Measurements from ENCODE around the gene TADA2B. TPM values are rescaled to one million over a fixed set of nuclear protein-coding genes. Genes with fewer than 3 reads are reported as not detected.

TADA2B gene
- total and polyA plus RNA-seq, 2 experiments from 2014 or later = 21.5 to 29.0 TPM

GRCh38 chr4:7050481-7051143 lies 7.4 kb downstream of the TADA2B start:
- no peaks in the 10 kb centered on the region for H3K9me3 ChIP-seq (ENCODE audit: low read depth)
- TF ChIP-seq CTCF (IDR thresholded peaks at IDR 0.05; ENCODE audit: low read depth, low read length) = no peak
- H3K27ac ChIP-seq = no peak overlapping the region
- no peak overlapping the region for H3K4me3 ChIP-seq
- H3K36me3 ChIP-seq = peaks cover 6% of the 10 kb centered on the region
- peaks cover 8% of the 10 kb centered on the region for H3K4me1 ChIP-seq (ENCODE audit: low read depth)
- no peak for DNase-seq (ENCODE audit: low read depth in 1 of 2, low spot score in 1 of 2)
- H3K27me3 ChIP-seq = no peaks in the 10 kb centered on the region

- Histone ChIP-seq H3K4me3 (no peak overlapping the region), H3K4me1 (ENCODE audit: low read depth) (peaks cover 8% of the 10 kb centered on the region), H3K9me3 (ENCODE audit: low read depth) (no peaks in the 10 kb centered on the region), H3K27me3 (no peaks in the 10 kb centered on the region), H3K27ac (no peak overlapping the region), H3K36me3 (peaks cover 10% of the 10 kb centered on the region)
- no peak for DNase-seq (ENCODE audit: low read depth in 1 of 2, low spot score in 1 of 2)
- TF ChIP-seq CTCF (IDR thresholded peaks at IDR 0.05; ENCODE audit: low read depth, low read length) = no peak
Measured at GRCh38 chr4:7051144-7051495, 7.9 kb downstream of the TADA2B start.

GRCh38 chr4:7051905-7052304 lies 8.7 kb downstream of the TADA2B start:
- Histone ChIP-seq H3K36me3 (peaks cover 14% of the 10 kb centered on the region), H3K27me3 (no peaks in the 10 kb centered on the region), H3K4me3 (no peak overlapping the region), H3K9me3 (ENCODE audit: low read depth) (no peaks in the 10 kb centered on the region), H3K27ac (no peak overlapping the region), H3K4me1 (ENCODE audit: low read depth) (peaks cover 8% of the 10 kb centered on the region)
- no peak for TF ChIP-seq CTCF (IDR thresholded peaks at IDR 0.05; ENCODE audit: low read depth, low read length)
- DNase-seq (ENCODE audit: low read depth in 1 of 2, low spot score in 1 of 2) = no peak

- peaks cover 8% of the 10 kb centered on the region for H3K4me1 ChIP-seq (ENCODE audit: low read depth)
- H3K36me3 ChIP-seq = peaks cover 14% of the 10 kb centered on the region
- no peak for TF ChIP-seq CTCF (IDR thresholded peaks at IDR 0.05; ENCODE audit: low read depth, low read length)
- H3K27me3 ChIP-seq = no peaks in the 10 kb centered on the region
- no peak overlapping the region for H3K27ac ChIP-seq
- no peak for DNase-seq (ENCODE audit: low read depth in 1 of 2, low spot score in 1 of 2)
- no peaks in the 10 kb centered on the region for H3K9me3 ChIP-seq (ENCODE audit: low read depth)
- H3K4me3 ChIP-seq = no peak overlapping the region
Measured at GRCh38 chr4:7052313-7052712, 9.1 kb downstream of the TADA2B start.

- H3K36me3 ChIP-seq = peaks cover 14% of the 10 kb centered on the region
- no peaks in the 10 kb centered on the region for H3K27me3 ChIP-seq
- H3K4me3 ChIP-seq = no peak overlapping the region
- no peaks in the 10 kb centered on the region for H3K9me3 ChIP-seq (ENCODE audit: low read depth)
- TF ChIP-seq CTCF (IDR thresholded peaks at IDR 0.05; ENCODE audit: low read depth, low read length) = no peak
- no peak for DNase-seq (ENCODE audit: low read depth in 1 of 2, low spot score in 1 of 2)
- peak overlapping the region; percentile 48 for H3K27ac ChIP-seq
- peaks cover 8% of the 10 kb centered on the region for H3K4me1 ChIP-seq (ENCODE audit: low read depth)
Measured at GRCh38 chr4:7052923-7053715, 9.9 kb downstream of the TADA2B start.
